UCSD-AML1 (cell line): ENCODE data around the gene CD28.
"Not testable (repeated sequence)": the region's sequence is repeated elsewhere in the genome, so short reads cannot be mapped to it uniquely, and the experiment has no call there.

Experiments used
- DNase-seq: peaks from one replicate; lab custom pipeline; 2025; ENCODE audit not compliant: unreplicated experiment; lab: John Stamatoyannopoulos, UW

The CD28 gene

DNA sequence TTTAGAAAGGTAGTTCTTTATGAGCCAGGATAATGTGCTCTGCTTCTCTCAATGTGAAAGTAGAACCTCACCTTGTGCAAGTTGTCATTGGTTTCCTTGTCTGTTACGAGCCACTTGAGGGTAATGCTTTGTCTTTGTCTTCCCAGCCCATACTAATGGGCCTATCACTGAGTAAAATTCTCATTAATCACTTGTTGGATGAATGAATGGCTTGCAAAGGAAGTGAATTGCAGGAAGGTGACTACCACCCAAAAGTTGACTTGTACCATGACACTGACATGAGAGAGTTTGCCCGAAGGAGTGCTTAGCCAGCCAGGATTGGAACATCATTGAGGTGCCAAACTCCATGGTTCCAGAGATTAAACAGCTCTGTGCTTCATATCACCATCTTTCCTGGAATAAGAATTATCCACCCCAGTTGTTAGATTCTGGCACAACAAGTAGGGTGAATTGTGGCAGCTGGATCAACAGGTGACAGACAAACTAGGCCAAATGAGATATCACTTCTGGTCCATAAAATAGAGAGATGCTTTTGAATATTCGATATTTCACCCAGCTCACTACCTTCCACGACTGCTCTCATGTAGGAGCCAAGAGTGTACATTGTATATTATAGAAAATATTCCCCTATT is 20.5 kb upstream of the CD28 start:
- DNase-seq: no peak

DNA sequence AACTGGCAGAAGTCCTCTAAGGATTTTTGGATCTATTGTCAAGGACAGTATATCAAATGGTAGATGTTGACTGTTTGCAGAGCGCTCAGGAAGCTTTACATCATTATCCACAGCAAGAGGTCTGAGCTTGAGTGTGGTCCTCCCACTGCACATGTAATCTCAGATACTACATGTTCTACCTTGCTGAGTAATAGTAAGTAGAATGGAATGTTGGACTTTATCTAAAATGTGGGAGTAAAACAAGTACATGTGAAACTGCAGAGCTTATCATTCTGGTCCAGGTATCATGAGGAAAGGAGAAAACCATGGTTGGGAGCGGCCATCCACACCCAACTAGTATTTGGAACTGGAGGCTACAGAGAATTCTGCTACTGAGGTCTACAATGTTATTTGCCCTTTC is 19.3 kb upstream of the CD28 start:
- no peak for DNase-seq

DNA sequence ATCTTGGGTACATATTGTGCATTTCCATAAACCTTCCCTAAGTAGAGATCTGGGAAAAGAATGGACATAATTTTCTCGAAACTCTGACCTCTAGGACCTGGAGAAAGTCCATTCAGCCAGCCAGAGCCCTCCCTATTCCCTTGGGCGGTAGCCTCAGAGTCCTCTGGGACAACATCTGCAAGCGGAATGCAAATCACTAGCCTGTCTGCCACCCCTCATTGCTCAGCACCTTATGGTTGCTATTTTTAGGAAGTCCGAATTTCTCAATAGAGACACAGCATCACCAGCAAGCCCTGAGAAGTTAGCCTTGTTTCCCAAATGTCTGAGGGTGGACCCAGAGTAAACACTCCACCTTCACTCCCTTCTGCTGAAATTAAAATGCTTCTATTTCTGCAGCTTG is 17.6 kb upstream of the CD28 start:
- DNase-seq: no peak

DNA sequence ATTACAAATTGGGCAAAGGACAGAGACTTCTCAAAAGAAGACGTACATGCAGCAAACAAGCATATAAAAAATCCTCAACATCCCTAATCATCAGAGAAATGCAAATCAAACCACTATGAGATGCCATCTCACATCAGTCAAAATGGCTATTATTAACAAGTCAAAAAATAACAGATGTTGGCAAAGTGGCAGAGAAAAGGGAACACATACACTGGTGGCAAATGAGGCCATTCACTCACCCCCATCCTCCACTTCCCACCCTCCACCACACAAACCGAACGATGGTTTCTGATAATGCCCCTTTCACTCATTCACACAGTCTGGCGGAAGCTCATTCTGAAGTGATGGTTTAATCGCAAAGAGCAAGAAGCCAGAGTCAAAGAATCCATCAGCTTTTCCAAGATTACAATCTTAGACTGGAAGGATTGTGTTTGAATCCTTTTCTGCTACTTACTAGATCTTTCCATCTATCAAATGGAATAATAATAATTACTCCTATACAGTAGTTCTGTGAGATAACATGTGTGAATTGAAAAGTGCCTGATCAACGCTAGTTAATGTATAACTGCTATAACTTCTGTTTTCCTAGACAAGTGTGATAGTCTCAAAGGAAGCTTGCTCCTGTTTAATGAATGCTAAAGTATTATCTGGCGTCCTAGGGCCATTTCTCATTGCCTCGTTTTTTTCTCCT is 16.9 kb upstream of the CD28 start:
- peak; percentile 35 for DNase-seq

DNA sequence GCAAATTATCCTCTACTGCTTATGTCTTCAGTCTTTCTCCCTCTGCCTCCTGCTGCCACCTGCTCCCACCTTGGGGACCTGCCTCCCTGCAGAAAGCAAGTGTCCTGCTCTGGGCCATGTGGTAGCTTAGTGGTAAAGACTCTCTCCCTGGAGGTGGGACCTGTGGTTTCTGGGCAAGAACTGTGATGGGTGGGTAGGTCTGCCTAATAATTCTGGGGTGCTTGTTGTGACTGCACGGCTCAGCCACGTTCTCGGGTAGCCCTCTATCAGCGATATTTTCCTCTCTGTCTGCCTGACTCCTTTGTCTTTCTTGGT is 16.4 kb upstream of the CD28 start:
- no peak for DNase-seq

DNA sequence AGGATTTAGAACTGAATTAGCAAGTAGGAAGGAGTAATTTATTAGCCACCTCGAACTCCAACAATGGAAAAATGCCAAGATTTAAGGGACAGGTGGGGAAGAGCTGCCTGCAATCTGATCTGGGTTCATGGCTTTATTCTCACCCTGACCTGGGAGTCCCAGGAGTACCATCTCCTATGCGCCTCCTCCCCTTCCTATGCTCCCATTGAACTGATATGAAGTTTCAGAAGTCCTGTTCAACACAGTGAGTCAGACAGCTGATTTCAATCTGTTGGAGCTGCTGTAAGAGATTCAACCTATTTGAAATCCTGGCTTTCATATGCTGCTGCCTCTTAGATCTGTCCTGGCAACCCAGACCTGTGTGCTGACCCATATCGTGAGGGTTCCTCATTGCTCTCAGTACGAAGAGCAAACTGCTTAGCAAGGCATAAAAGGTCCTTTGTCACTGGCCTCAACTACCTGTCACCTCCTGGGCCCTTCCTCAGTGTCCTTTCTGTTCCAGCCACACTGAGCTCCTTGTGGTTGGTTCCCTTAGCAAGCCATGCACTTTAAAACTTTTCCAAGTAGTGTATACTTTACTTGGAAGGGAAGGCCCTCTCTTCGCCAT is 15.9 kb upstream of the CD28 start:
- DNase-seq: no peak

DNA sequence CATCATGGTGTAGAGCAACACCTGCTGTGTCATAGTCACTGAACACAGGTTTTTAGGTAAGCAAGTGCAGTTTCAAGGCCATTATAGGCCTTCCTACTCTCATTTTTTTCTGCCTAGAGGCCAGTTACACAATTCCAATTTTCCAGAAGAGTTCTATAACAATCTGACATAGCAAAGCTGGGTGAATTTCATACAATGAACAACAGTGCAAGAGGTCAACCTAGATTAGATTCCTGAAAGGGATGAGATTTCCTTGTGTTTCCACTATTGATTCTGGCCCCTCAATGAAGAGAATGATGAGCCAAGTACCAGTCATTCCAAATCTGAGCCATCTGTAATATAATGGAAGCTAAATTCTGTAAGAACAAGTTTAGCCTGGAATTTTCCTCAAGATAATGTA is 15.3 kb upstream of the CD28 start:
- no peak for DNase-seq

DNA sequence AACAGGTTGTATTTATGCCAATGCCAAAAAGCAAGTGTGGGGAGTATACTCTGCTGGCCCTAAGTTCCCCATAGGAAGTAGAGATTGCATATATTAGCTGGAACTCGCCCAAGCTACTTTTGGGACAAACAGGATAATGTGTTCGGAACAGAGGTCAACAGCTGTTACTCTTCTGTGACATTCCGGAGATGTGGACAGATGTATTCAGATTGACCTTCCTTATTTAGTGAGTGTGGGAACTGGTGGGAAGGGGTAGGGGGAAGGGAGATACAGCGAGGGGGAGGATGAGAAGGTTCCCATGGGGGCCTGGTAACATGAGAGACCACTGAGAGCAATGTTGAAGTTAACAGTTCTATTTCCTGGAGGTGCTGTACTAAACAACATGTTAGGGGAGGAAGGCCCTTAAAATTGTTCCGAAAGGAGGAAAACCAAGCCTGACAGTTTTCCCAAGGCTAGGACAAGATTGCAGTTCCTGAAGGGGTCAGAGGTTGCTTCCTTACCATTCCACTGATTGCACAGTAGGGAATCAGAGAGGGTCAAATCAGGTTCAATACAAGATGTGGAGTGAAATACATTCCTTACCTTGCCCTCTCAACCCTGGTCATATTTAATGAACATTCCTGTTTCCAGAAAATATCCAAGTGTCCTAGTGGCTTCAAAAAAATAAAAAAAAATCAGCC is 14.3 kb upstream of the CD28 start:
- DNase-seq: no peak

DNA sequence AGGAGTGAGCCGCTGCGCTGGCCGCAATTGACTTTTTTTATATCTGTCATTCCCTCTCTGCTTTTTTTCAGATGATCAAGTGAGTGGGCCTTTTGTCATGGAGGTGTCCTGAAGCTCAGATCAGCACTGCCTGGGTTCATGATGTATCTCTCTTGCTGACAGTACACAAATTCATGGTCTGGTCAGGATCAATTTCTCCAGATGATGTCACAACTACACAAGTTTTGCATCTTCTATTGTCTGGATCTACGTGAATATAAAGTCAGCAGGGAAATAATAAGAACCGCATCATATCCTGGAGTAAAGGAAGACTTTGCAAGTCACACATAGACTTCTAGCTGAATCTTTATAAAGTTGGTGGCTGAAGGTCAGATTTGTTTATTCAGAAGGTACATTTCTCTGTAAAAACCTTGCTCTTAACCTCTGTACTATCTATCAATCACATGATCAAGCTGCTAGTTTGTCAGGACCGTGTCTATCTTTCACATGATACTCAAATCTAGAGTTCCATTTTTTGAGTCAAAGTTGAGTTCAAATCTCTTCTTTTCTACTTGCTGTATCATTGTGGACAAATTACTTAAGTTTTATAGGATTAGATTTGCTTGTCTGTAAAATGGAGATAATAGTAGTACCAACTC is 13.1 kb upstream of the CD28 start:
- no peak for DNase-seq

DNA sequence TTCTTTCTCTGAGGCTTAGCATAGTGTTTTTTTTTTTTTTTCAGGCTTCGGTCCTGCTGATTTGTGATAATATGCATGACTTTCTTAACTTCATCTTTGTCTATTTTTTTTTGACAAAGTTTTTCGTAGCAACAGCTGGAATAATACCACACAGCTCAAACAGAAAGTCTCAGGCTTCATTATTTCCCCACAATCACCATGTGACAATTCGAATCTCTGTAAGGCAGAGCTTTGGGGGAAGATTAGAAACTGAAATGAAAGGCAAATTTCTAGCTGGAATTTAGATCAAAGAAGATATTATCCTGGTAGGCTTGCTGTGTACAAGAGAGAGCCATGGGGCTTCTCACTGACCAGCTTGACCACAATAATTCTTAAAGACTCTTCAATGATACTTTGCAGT is 12.2 kb upstream of the CD28 start:
- DNase-seq: no peak

DNA sequence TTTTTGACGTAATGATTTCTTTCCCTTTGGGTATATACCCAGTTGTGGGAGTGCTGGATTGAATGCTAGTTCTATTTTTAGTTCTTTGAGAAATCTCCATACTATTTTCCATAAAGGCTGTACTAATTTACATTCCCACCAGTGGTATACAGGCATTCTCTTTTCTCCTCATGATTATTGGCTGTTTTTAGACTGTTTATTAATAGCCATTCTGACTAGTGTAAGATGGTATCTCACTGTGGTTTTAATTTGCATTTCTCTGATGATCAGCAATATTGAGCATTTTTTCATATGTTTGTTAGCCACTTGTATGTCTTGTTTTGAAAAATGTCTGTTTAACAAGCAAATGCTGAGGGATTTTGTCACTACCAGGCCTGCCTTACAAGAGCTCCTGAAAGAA is 9.2 kb upstream of the CD28 start:
- DNase-seq: no peak

DNA sequence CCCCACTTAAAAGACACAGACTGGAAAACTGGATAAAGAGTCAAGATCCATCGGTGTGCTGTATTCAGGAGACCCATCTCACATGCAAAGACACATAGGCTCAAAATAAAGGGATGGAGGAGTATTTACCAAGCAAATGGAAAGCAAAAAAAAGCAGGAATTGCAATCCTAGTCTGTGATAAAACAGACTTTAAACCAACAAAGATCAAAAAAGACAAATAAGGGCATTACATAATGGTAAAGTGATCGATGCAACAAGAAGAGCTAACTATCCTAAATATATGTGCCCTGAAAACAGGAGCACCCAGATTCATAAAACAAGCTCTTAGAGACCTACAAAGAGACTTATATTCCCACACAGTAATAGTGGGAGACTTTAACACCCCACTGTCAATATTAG is 8.7 kb upstream of the CD28 start:
- DNase-seq: not testable (repeated sequence)

DNA sequence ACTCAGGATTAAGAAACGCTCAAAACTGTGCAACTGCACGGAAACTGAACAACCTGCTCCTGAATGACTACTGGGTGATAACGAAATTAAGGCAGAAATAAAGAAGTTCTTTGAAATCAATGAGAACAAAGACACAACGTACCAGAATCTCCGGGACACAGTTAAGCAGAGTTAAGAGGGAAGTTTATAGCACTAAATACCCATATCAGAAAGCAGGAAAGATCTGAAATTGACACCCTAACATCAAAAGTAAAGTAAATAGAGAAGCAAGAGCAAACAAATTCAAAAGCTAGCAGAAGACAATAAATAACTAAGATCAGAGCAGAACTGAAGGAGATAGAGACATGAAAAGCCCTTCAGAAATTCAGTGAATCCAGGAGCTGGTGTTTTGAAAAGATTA is 8.0 kb upstream of the CD28 start:
- not testable (repeated sequence) for DNase-seq

DNA sequence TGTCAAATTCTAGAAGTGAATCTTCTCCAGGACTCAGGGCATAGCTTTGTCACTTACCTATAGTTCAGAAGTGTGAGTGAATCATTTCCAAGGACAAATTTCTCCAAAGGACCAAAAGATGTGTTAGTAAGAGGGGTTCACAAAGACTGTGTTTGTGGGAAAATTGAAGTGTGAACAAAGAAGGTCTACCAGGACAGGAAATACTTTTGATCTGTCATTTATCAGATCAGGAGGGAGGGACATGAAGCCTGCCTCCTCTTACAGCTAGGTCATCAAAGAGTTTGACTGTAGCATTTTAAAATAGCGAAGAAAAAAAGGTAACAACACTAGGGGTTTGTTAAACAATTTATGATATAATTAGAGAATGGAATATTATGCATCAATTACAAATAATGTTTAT is 2.0 kb upstream of the CD28 start:
- no peak for DNase-seq

DNA sequence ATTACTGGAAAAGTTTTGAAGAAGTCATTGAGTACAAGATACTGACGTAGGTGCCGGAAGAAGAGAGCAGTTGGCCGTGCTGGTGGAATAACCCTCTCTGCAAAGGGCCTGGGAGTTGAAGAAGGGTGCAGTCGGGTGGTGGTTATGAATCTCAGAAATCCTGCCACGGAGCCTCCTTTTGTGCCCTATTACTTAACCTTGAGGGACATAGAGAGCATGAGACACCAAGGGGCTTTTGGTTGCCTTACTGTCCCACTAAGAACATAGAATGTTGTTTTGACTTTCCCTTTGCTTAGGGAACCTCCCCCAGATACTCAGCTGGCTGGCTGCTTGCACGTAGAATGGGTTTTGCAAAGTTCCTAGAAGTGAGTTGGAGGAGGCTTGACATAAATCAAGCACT is 1.3 kb upstream of the CD28 start:
- DNase-seq: no peak

DNA sequence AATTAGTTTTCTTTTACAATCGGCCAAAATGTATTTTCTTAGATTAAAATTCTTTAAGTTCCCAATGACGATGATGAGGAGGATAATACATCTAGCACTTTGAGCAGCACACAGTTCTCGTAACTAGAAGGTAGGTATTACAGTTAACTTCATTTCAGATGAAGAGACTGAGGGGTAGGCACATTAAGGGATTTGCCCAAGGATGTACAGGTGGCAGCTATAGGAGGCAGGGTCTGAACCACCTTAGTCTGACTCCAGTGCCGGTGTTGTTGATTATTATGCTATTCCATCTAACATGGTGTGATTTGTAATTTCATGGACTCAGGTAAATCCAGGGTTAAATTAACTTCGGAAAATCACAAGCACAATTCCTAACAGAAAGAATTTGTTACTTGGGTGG is 1.1 kb downstream of the CD28 start:
- DNase-seq: no peak

DNA sequence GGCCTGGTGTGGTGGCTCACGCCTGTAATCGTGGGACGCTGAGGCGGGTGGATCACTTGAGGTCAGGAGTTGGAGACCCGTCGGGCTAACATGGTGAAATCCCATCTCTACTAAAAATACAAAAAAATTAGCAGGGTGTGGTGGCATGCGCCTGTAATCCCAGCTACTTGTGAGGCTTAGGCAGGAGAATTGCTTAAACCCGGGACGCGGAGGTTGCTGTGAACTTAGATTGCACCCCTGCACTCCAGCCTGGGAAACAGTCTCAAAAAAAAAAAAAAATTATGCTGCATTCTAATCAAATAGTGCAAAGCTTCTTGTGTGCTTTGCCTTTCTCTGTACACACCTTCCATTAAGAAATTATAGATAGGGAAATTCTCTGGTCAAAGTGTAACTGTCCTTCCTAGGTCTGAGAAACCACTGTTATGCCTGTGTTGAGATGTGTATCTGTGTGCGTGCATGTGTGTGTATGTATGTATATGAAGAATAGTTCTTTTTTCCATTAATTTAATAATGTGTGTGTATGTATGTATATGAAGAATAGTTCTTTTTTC is 2.5 kb downstream of the CD28 start:
- DNase-seq: no peak

DNA sequence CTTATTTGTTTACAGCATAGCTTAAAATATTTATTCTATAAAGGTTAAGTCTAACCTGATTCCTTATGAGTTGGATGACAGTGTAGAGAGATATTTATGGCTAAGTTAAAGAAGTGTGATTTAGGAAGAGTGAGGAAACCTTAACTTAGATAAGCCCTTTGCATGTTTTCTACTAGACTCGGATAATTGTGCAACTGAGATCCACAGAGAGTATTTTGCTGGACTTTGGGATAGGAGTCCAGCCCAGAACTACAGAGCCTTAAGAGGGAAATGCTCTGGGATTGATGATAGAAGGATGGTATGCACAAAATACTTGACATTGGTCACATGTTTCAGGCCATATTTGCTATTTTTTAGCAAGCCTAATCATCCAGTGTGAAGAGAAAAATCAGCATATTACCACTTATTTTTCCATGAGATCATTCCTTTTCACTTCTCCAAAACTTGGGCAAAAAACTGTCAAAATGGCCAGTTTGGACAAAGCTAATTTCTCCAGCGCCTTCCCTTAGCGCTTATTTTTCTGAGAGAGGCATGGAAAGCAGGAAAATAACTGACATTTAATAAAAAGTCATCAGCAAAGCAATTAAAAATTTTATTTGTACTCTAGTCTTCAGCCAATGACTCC is 3.1 kb downstream of the CD28 start:
- DNase-seq: no peak

DNA sequence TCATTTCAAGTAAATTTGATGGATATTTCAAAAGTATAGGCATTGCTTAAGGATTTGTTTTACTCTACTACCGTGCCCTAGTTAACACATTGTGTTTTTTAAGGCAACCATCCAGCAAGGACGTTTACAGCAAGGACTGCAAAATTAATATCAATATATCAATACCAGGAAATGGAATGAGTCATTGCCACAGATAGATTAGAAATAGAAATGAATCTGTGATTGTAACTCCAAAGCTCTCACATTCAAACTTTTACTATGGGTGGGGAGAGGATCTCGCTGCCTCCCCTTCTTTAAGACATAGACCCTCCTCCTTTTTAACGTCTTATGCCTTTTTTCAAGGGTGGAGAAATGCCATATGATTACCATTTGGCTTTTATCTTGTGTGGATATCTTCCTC is 3.8 kb downstream of the CD28 start:
- DNase-seq: no peak

DNA sequence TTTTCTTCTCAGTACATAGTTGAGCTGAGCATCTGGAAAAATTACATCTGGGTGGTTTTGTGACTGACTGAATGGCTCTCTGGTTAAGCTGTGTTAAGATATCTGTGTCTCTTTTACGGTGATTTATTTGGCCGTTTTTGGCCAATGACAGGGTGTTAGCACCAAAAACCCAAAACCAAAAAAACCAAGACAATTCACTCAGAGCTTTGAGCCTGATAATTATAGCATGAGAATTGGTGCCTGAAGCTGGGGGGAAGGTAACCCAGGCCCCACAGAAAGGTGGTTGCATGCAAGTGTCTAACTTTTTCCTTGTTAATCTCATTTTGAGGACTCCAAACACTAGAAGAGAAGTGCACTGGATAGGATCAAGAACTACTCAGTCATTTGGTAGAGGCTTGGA is 4.5 kb downstream of the CD28 start:
- DNase-seq: no peak

DNA sequence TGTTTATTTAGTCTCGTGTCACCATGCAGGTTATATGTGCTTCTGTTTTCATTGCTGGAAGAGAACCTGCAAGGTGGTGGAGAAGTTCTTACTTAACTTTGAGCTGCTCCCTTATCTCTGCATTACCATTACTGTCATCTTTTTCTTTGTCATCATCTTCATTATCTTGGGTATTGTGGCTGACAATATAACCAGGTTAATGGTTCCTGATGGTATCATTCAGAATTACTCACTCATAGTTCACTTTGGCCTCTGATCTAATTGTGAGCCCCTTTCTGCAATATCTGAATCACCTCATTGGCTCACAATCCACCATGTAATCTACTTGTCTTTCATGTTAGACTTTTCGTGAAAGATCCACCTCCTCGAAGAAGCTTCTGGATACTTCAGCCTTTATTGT is 5.0 kb downstream of the CD28 start:
- DNase-seq: no peak
